WTC11 (cell line): Measurements from ENCODE around the gene RUNX2. TPM values are rescaled to one million over a fixed set of nuclear protein-coding genes. Genes with fewer than 3 reads are reported as not detected.

Source experiments
- ATAC-seq: fragments of 200-7000 bp; cut with Tn5 transposase; 2 replicates; pipeline ENCODE4 v1.10.0; 2021; ENCODE audit warnings: mild to moderate bottlenecking, moderate library complexity
- CTCF ChIA-PET: fragments of 300-600 bp; sonication (Branson Sonifier 250); formaldehyde crosslinking; loops from one replicate; lab custom pipeline; 2021; ENCODE audit warnings: antibody characterized with exemption; lab: Charles Lee
- POLR2A ChIA-PET: fragments of 350-600 bp; sonication (Branson Sonifier 250); formaldehyde crosslinking; loops from one replicate; lab custom pipeline; 2021; ENCODE audit warnings: antibody characterized with exemption; lab: Charles Lee
- DNase-seq: peaks from one replicate; pipeline ENCODE4 v3.0.0; 2021; ENCODE audit warnings: low spot score
- H3K27ac Mint-ChIP-seq: 2 replicates; pipeline ENCODE4 v1.8.0; 2021; ENCODE audit warnings: mixed read lengths
- H3K27me3 Mint-ChIP-seq: 2 replicates; pipeline ENCODE4 v1.8.0; 2021; ENCODE audit warnings: low read depth, mild to moderate bottlenecking, moderate library complexity, mixed read lengths
- H3K36me3 Mint-ChIP-seq: 2 replicates; pipeline ENCODE4 v1.8.0; 2021; ENCODE audit warnings: mixed read lengths
- H3K4me1 Mint-ChIP-seq: 2 replicates; pipeline ENCODE4 v1.8.0; 2022; ENCODE audit warnings: mixed read lengths
- H3K4me3 Mint-ChIP-seq: 2 replicates; pipeline ENCODE4 v1.8.0; 2021; ENCODE audit warnings: mild to moderate bottlenecking, moderate library complexity, mixed read lengths
- H3K9me3 Mint-ChIP-seq: 2 replicates; pipeline ENCODE4 v1.8.0; 2021; ENCODE audit warnings: mixed read lengths
- ATF2 ChIP-seq: sonication (generic); formaldehyde crosslinking; IDR thresholded peaks from 2 replicates; pipeline ENCODE4 v1.8.1; 2022; ENCODE audit warnings: low read depth, missing genetic modification reagents, borderline replicate concordance
- CDX4 ChIP-seq: fragments of 250-450 bp; sonication (Bioruptor Pico); IDR thresholded peaks from 2 replicates; pipeline ENCODE4 v1.9.0; 2021; ENCODE audit warnings: moderate library complexity, mild to moderate bottlenecking, inconsistent platforms, borderline replicate concordance
- CREM ChIP-seq: sonication (generic); formaldehyde crosslinking; IDR thresholded peaks from 2 replicates; pipeline ENCODE4 v1.8.1; 2022; ENCODE audit warnings: mild to moderate bottlenecking, missing genetic modification reagents, moderate library complexity
- E2F1 ChIP-seq: sonication (generic); formaldehyde crosslinking; IDR thresholded peaks from 2 replicates; pipeline ENCODE4 v1.8.0; 2022; ENCODE audit warnings: mild to moderate bottlenecking, missing genetic modification reagents
- FOXJ3 ChIP-seq: sonication (generic); formaldehyde crosslinking; IDR thresholded peaks from 2 replicates; pipeline ENCODE4 v1.9.0; 2021; ENCODE audit warnings: missing genetic modification reagents, mild to moderate bottlenecking, borderline replicate concordance
- HMGA2 ChIP-seq: fragments of 250-450 bp; sonication (Bioruptor Pico); IDR thresholded peaks from 2 replicates; pipeline ENCODE4 v1.4.0; 2021; ENCODE audit warnings: mild to moderate bottlenecking, moderate library complexity
- JAZF1 ChIP-seq: fragments of 250-450 bp; sonication (Bioruptor Pico); IDR thresholded peaks from 2 replicates; pipeline ENCODE4 v1.9.0; 2021; ENCODE audit warnings: moderate library complexity, mild to moderate bottlenecking, inconsistent platforms
- MXD4 ChIP-seq: fragments of 250-450 bp; sonication (Bioruptor Pico); IDR thresholded peaks from 2 replicates; pipeline ENCODE4 v1.8.0; 2021; ENCODE audit warnings: mild to moderate bottlenecking, moderate library complexity, borderline replicate concordance
- NR1H2 ChIP-seq: sonication (generic); formaldehyde crosslinking; IDR thresholded peaks from 2 replicates; pipeline ENCODE4 v1.9.0; 2021; ENCODE audit warnings: mild to moderate bottlenecking, moderate library complexity, missing genetic modification reagents
- PRRX2 ChIP-seq: fragments of 250-450 bp; sonication (Bioruptor Pico); IDR thresholded peaks from 2 replicates; pipeline ENCODE4 v1.8.0; 2021; ENCODE audit warnings: mild to moderate bottlenecking
- SMAD3 ChIP-seq: sonication (generic); formaldehyde crosslinking; IDR thresholded peaks from 2 replicates; pipeline ENCODE4 v1.8.0; 2022; ENCODE audit warnings: missing genetic modification reagents, mild to moderate bottlenecking, borderline replicate concordance
- TEAD1 ChIP-seq: sonication (generic); formaldehyde crosslinking; IDR thresholded peaks from 2 replicates; pipeline ENCODE4 v1.8.0; 2022; ENCODE audit warnings: mild to moderate bottlenecking, missing genetic modification reagents
- TEAD4 ChIP-seq: sonication (generic); formaldehyde crosslinking; IDR thresholded peaks from 2 replicates; pipeline ENCODE4 v1.8.0; 2022; ENCODE audit warnings: mild to moderate bottlenecking, missing genetic modification reagents
- ZBTB43 ChIP-seq: sonication (generic); formaldehyde crosslinking; IDR thresholded peaks from 2 replicates; pipeline ENCODE4 v1.8.1; 2023; ENCODE audit warnings: mild to moderate bottlenecking, missing genetic modification reagents
- ZMAT4 ChIP-seq: fragments of 250-450 bp; sonication (Bioruptor Pico); IDR thresholded peaks from 2 replicates; pipeline ENCODE4 v1.9.0; 2021; ENCODE audit warnings: mild to moderate bottlenecking
- ZNF219 ChIP-seq: sonication (generic); formaldehyde crosslinking; IDR thresholded peaks from 2 replicates; pipeline ENCODE4 v1.8.0; 2023; ENCODE audit warnings: missing genetic modification reagents, mild to moderate bottlenecking, borderline replicate concordance
- ZNF281 ChIP-seq: sonication (generic); formaldehyde crosslinking; IDR thresholded peaks from 2 replicates; pipeline ENCODE4 v1.8.0; 2023; ENCODE audit warnings: mild to moderate bottlenecking, missing genetic modification reagents
- ZNF425 ChIP-seq: fragments of 250-450 bp; sonication (Bioruptor Pico); conservative IDR thresholded peaks from 2 replicates; pipeline ENCODE4 v1.9.0; 2021; ENCODE audit warnings: mild to moderate bottlenecking
- total RNA-seq: library from RNA; stranded (reverse); gene quantifications from 3 replicates; pipeline ENCODE4 v1.2.3, GENCODE V29; 2021

The RUNX2 gene
- total RNA-seq, 1 experiment from 2014 or later: 0.28 TPM

- TF ChIP-seq ZNF425 (no peak), JAZF1 (no peak), TEAD1 (CRISPR knock-in tag) (no peak), TEAD4 (CRISPR knock-in tag) (no peak), MXD4 (CRISPR knock-in tag) (no peak)
Observed at GRCh38 chr6:45608252-45608913, 280.3 kb downstream of the RUNX2 start (continued).

GRCh38 chr6:45609141-45609638 lies 281.1 kb downstream of the RUNX2 start:
- POLR2A ChIA-PET: no interaction called here

More at GRCh38 chr6:45609141-45609638, 281.1 kb downstream of the RUNX2 start:
- Mint-ChIP-seq H3K36me3 (no peaks in the 10 kb centered on the region), H3K27ac (no peak overlapping the region), H3K4me3 (no peak overlapping the region), H3K9me3 (peaks cover 7% of the 10 kb centered on the region), H3K4me1 (peaks cover 6% of the 10 kb centered on the region; the same call in 1 of the 2 replicates), H3K27me3 (no peaks in the 10 kb centered on the region)
- TF ChIP-seq CREM (CRISPR knock-in tag): no peak
- TF ChIP-seq FOXJ3 (CRISPR knock-in tag): no peak
- no peak for TF ChIP-seq NR1H2 (CRISPR knock-in tag)
- no peak for TF ChIP-seq ZBTB43 (CRISPR knock-in tag)
- no peak for TF ChIP-seq ZNF219 (CRISPR knock-in tag)
- TF ChIP-seq E2F1 (CRISPR knock-in tag): no peak
- TF ChIP-seq HMGA2 (CRISPR knock-in tag): no peak
- TF ChIP-seq SMAD3 (CRISPR knock-in tag): no peak
- no peak for TF ChIP-seq ZNF281 (CRISPR knock-in tag)
- no peak for TF ChIP-seq PRRX2 (CRISPR knock-in tag)
- no peak for TF ChIP-seq CDX4 (CRISPR knock-in tag)
- TF ChIP-seq ATF2 (CRISPR knock-in tag): no peak
- no peak for TF ChIP-seq ZMAT4
- CTCF ChIA-PET: no interaction called here
- ATAC-seq (no peak), DNase-seq (no peak)
